Progenitor cell of endocrine pancreas (in vitro differentiated cells): ENCODE data around the gene IGFALS. TPM values are rescaled to one million over a fixed set of nuclear protein-coding genes. Genes with fewer than 3 reads are reported as not detected.

ENCODE experiments used
- DNase-seq: peaks from one replicate; pipeline ENCODE4 v3.0.0; 2021; ENCODE audit warnings: low spot score; ENCODE audit not compliant: unreplicated experiment
- H3K27ac Mint-ChIP-seq: 2 replicates; pipeline ENCODE4 v1.8.0; 2021; ENCODE audit warnings: mild to moderate bottlenecking, moderate library complexity, mixed read lengths
- H3K27me3 Mint-ChIP-seq: 2 replicates; pipeline ENCODE4 v1.8.0; 2021; ENCODE audit warnings: mixed read lengths
- H3K36me3 Mint-ChIP-seq: 2 replicates; pipeline ENCODE4 v1.8.0; 2022; ENCODE audit warnings: mixed read lengths; ENCODE audit not compliant: insufficient read depth
- H3K4me1 Mint-ChIP-seq: 2 replicates; pipeline ENCODE4 v1.8.0; 2021; ENCODE audit warnings: low read depth, mixed read lengths
- H3K4me3 Mint-ChIP-seq: 2 replicates; pipeline ENCODE4 v1.8.0; 2021; ENCODE audit warnings: low read depth, mild to moderate bottlenecking, moderate library complexity, mixed read lengths
- H3K9me3 Mint-ChIP-seq: 2 replicates; pipeline ENCODE4 v1.8.0; 2021; ENCODE audit warnings: low read depth, mixed read lengths
- total RNA-seq: library from RNA; stranded (reverse); gene quantifications from 2 replicates; pipeline ENCODE4 v1.2.1, GENCODE V29; 2021
- TF ChIP-seq, protein P1 (sequence below): fragments of 200-600 bp; sonication (generic); IDR thresholded peaks from one replicate; pipeline ENCODE4 v1.5.0; 2021; ENCODE audit warnings: antibody characterized with exemption, mild to moderate bottlenecking; ENCODE audit not compliant: unreplicated experiment

Gene IGFALS
- total RNA-seq, 1 donor from 2014 or later: 1.2 TPM

DNA sequence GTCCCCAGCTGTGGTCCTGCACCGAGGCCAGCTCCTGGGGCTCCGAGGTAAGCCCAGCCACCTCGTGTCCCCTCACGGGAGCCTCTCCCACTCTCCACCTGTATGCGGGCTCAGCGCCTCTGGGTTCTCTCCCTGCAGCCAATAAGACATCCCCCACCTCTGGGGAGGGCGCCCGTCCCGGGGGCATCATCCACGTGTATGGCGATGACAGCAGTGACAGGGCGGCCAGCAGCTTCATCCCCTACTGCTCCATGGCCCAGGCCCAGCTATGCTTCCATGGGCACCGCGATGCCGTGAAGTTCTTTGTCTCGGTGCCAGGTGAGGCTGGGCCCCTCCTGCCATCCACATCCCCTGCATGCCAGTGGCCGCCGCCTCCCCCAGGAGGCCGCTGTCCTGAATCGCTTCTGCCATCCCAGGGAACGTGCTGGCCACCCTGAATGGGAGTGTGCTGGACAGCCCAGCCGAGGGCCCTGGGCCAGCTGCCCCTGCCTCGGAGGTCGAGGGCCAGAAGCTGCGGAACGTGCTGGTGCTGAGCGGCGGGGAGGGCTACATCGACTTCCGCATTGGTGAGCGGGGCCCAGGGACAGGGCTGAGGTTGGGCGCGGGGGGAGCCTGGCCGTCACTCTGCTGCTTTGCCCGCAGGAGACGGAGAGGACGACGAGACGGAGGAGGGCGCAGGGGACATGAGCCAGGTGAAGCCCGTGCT, 25.3 kb downstream of the IGFALS start:
- no peak for DNase-seq
- H3K27ac Mint-ChIP-seq: no peak overlapping the region
- H3K9me3 Mint-ChIP-seq: no peaks in the 10 kb centered on the region
- no peak overlapping the region for H3K4me3 Mint-ChIP-seq
- no peaks in the 10 kb centered on the region for H3K27me3 Mint-ChIP-seq
- peaks cover 9% of the 10 kb centered on the region for H3K4me1 Mint-ChIP-seq
- peaks cover 4% of the 10 kb centered on the region for H3K36me3 Mint-ChIP-seq
- TF ChIP-seq, protein P1, sequence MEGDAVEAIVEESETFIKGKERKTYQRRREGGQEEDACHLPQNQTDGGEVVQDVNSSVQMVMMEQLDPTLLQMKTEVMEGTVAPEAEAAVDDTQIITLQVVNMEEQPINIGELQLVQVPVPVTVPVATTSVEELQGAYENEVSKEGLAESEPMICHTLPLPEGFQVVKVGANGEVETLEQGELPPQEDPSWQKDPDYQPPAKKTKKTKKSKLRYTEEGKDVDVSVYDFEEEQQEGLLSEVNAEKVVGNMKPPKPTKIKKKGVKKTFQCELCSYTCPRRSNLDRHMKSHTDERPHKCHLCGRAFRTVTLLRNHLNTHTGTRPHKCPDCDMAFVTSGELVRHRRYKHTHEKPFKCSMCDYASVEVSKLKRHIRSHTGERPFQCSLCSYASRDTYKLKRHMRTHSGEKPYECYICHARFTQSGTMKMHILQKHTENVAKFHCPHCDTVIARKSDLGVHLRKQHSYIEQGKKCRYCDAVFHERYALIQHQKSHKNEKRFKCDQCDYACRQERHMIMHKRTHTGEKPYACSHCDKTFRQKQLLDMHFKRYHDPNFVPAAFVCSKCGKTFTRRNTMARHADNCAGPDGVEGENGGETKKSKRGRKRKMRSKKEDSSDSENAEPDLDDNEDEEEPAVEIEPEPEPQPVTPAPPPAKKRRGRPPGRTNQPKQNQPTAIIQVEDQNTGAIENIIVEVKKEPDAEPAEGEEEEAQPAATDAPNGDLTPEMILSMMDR: no peak

GRCh38 chr16:1767116-1767994, 26.1 kb downstream of the IGFALS start:
- DNase-seq: no peak
- Mint-ChIP-seq H3K4me1 (peaks cover 7% of the 10 kb centered on the region), H3K27me3 (no peaks in the 10 kb centered on the region), H3K27ac (no peak overlapping the region), H3K9me3 (no peaks in the 10 kb centered on the region), H3K4me3 (no peak overlapping the region), H3K36me3 (peaks cover 4% of the 10 kb centered on the region)
- TF ChIP-seq, protein P1: no peak

DNA sequence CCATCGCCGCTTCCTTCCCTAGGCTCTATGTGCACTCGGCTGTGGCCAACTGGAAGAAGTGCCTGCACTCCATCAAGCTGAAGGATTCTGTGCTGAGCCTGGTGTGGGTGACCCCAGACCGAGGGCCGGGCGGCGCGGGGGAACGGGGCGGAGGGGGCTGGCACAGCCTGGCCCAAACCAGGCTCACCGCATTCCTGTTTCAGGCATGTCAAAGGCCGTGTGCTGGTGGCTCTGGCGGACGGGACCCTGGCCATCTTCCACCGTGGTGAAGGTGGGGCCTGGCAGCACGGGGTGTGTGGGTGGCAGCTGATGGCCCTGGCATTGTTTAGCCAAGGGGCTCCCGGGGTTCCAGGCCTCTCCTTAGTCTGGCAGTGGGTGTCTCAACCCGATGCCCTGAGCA, 26.8 kb downstream of the IGFALS start:
- H3K27ac Mint-ChIP-seq: no peak overlapping the region
- no peaks in the 10 kb centered on the region for H3K27me3 Mint-ChIP-seq
- no peak for DNase-seq
- peaks cover 4% of the 10 kb centered on the region for H3K36me3 Mint-ChIP-seq
- TF ChIP-seq, protein P1: no peak
- H3K9me3 Mint-ChIP-seq: no peaks in the 10 kb centered on the region
- peaks cover 2% of the 10 kb centered on the region for H3K4me1 Mint-ChIP-seq
- no peak overlapping the region for H3K4me3 Mint-ChIP-seq

- peaks cover 1% of the 10 kb centered on the region for H3K4me1 Mint-ChIP-seq
- H3K27me3 Mint-ChIP-seq: no peaks in the 10 kb centered on the region
- H3K27ac Mint-ChIP-seq: no peak overlapping the region
- H3K4me3 Mint-ChIP-seq: no peak overlapping the region
- peaks cover 4% of the 10 kb centered on the region for H3K36me3 Mint-ChIP-seq
- no peaks in the 10 kb centered on the region for H3K9me3 Mint-ChIP-seq
- TF ChIP-seq, protein P1: no peak
- no peak for DNase-seq
Observed at GRCh38 chr16:1766231-1766630, 27.3 kb downstream of the IGFALS start.

- DNase-seq: no peak
- no peak overlapping the region for H3K4me3 Mint-ChIP-seq
- H3K27ac Mint-ChIP-seq: no peak overlapping the region
- peaks cover 1% of the 10 kb centered on the region for H3K4me1 Mint-ChIP-seq
- peaks cover 4% of the 10 kb centered on the region for H3K36me3 Mint-ChIP-seq
- H3K9me3 Mint-ChIP-seq: no peaks in the 10 kb centered on the region
- no peaks in the 10 kb centered on the region for H3K27me3 Mint-ChIP-seq
- TF ChIP-seq, protein P1: no peak
Observed at GRCh38 chr16:1765826-1766225, 27.7 kb downstream of the IGFALS start.
